ENCODE results near the gene CNOT11. TPM values are rescaled to one million over a fixed set of nuclear protein-coding genes. Genes with fewer than 3 reads are reported as not detected.
A peak's percentile ranks its signal among the peaks of the same experiment; 100 is the strongest.

CNOT11 gene
- total and polyA plus RNA-seq, 2 of the 13 experiments (the other 11 are each of a cell fraction or from before 2014, with no cell fraction given) = 114 to 209 TPM

- no peak for TF ChIP-seq RERE (CRISPR knock-in tag; IDR thresholded peaks at IDR 0.05; ENCODE audit: low read depth)
- TF ChIP-seq RXRA (CRISPR knock-in tag; IDR thresholded peaks at IDR 0.05) = no peak
- TF ChIP-seq ZNF543 (CRISPR knock-in tag; IDR thresholded peaks at IDR 0.05) = no peak
- TF ChIP-seq HINFP (CRISPR knock-in tag; IDR thresholded peaks at IDR 0.05; ENCODE audit: low read depth) = no peak
- TF ChIP-seq POLR2AphosphoS5 (IDR thresholded peaks at IDR 0.05; ENCODE audit: low read depth, low read length) = peak; percentile 13; the same call in 1 of the 2 replicates
- 0 out of 2 replicates have a peak, but pooled peaks have one; percentile 40 for TF ChIP-seq ZNF501 (CRISPR knock-in tag; IDR thresholded peaks at IDR 0.05)
- peak; percentile 18; the same call in 1 of the 2 replicates for TF ChIP-seq MBD4 (IDR thresholded peaks at IDR 0.05; ENCODE audit: borderline replicate concordance, low read length)
- TF ChIP-seq ZBTB38 (CRISPR knock-in tag; IDR thresholded peaks at IDR 0.05) = peak; percentile 62; the same call in 1 of the 2 replicates
- 0 out of 2 replicates have a peak, but pooled peaks have one; percentile 2 for TF ChIP-seq ZHX1 (CRISPR knock-in tag; IDR thresholded peaks at IDR 0.05; ENCODE audit: low read depth)
- no peak for TF ChIP-seq ZBTB39 (CRISPR knock-in tag; IDR thresholded peaks at IDR 0.05)
These were observed 18.1 kb downstream of the CNOT11 start (continued) for GRCh38 chr2:101270700-101271259.

Data from HepG2 (cell line).